ENCODE data around the gene HSPA12A.

The HSPA12A gene

GRCh38 chr10:116671274-116671926 lies 71.0 kb downstream of the HSPA12A start:
- H3K27ac ChIP-seq: no peak overlapping the region
- DNase-seq (ENCODE audit: low read depth, low spot score): no peak

GRCh38 chr10:116670706-116671105 lies 71.7 kb downstream of the HSPA12A start:
- no peak for DNase-seq (ENCODE audit: low read depth, low spot score)
- no peak overlapping the region for H3K27ac ChIP-seq

GRCh38 chr10:116669832-116670644 lies 72.3 kb downstream of the HSPA12A start:
- H3K27ac ChIP-seq: no peak overlapping the region
- DNase-seq (ENCODE audit: low read depth, low spot score): no peak

GRCh38 chr10:116669080-116669479 lies 73.3 kb downstream of the HSPA12A start:
- no peak overlapping the region for H3K27ac ChIP-seq
- DNase-seq (ENCODE audit: low read depth, low spot score): no peak

GRCh38 chr10:116668446-116668845 lies 73.9 kb downstream of the HSPA12A start:
- H3K27ac ChIP-seq: no peak overlapping the region
- no peak for DNase-seq (ENCODE audit: low read depth, low spot score)

- no peak for DNase-seq (ENCODE audit: low read depth, low spot score)
- H3K27ac ChIP-seq: no peak overlapping the region
These were observed 74.3 kb downstream of the HSPA12A start for GRCh38 chr10:116668018-116668417.

GRCh38 chr10:116667484-116667883 lies 74.9 kb downstream of the HSPA12A start:
- H3K27ac ChIP-seq: no peak overlapping the region
- no peak for DNase-seq (ENCODE audit: low read depth, low spot score)

- H3K27ac ChIP-seq: no peak overlapping the region
- DNase-seq (ENCODE audit: low read depth, low spot score): no peak
These were observed 76.7 kb downstream of the HSPA12A start for GRCh38 chr10:116665541-116666125.

GRCh38 chr10:116664631-116665030 lies 77.7 kb downstream of the HSPA12A start:
- H3K27ac ChIP-seq: no peak overlapping the region
- DNase-seq (ENCODE audit: low read depth, low spot score): no peak

GRCh38 chr10:116663342-116663741 lies 79.0 kb downstream of the HSPA12A start:
- no peak for DNase-seq (ENCODE audit: low read depth, low spot score)
- H3K27ac ChIP-seq: no peak overlapping the region

- no peak overlapping the region for H3K27ac ChIP-seq
- no peak for DNase-seq (ENCODE audit: low read depth, low spot score)
These were observed 81.5 kb downstream of the HSPA12A start for GRCh38 chr10:116660860-116661259.

GRCh38 chr10:116659049-116659670 lies 83.2 kb downstream of the HSPA12A start:
- no peak overlapping the region for H3K27ac ChIP-seq
- no peak for DNase-seq (ENCODE audit: low read depth, low spot score)

- no peak overlapping the region for H3K27ac ChIP-seq
- no peak for DNase-seq (ENCODE audit: low read depth, low spot score)
These were observed 84.4 kb downstream of the HSPA12A start for GRCh38 chr10:116657863-116658551.

- H3K27ac ChIP-seq: no peak overlapping the region
- DNase-seq (ENCODE audit: low read depth, low spot score): no peak
These were observed 86.3 kb downstream of the HSPA12A start for GRCh38 chr10:116656044-116656443.

GRCh38 chr10:116655568-116655967 lies 86.8 kb downstream of the HSPA12A start:
- DNase-seq (ENCODE audit: low read depth, low spot score): no peak
- H3K27ac ChIP-seq: no peak overlapping the region

GRCh38 chr10:116654816-116655215 lies 87.5 kb downstream of the HSPA12A start:
- H3K27ac ChIP-seq: no peak overlapping the region
- DNase-seq (ENCODE audit: low read depth, low spot score): no peak

- no peak for DNase-seq (ENCODE audit: low read depth, low spot score)
- H3K27ac ChIP-seq: no peak overlapping the region
These were observed 88.5 kb downstream of the HSPA12A start for GRCh38 chr10:116653885-116654284.

GRCh38 chr10:116648903-116649302 lies 93.5 kb downstream of the HSPA12A start:
- no peak for DNase-seq (ENCODE audit: low read depth, low spot score)
- no peak overlapping the region for H3K27ac ChIP-seq

GRCh38 chr10:116646502-116646901 lies 95.9 kb downstream of the HSPA12A start:
- no peak for DNase-seq (ENCODE audit: low read depth, low spot score)
- H3K27ac ChIP-seq: no peak overlapping the region

GRCh38 chr10:116637830-116638229 lies 104.5 kb downstream of the HSPA12A start:
- H3K27ac ChIP-seq: no peak overlapping the region
- no peak for DNase-seq (ENCODE audit: low read depth, low spot score)
